Measurements from ENCODE around the gene SCAANT1.

GRCh38 chr3:63951492-63952247 is 39.5 kb upstream of the SCAANT1 start:
- no peak for TF ChIP-seq CTCF (conservative IDR thresholded peaks at IDR 0.05 in 1 of 2, IDR thresholded peaks at IDR 0.05 in 1 of 2; ENCODE audit: low read depth in 1 of 2, low read length in 2 of 2)
- TF ChIP-seq EZH2 (IDR thresholded peaks at IDR 0.05; ENCODE audit: low read length, missing control alignments) = no peak

Measured in fibroblast of lung (primary cell).